ENCODE measurements around the gene GDPD3.

DNA sequence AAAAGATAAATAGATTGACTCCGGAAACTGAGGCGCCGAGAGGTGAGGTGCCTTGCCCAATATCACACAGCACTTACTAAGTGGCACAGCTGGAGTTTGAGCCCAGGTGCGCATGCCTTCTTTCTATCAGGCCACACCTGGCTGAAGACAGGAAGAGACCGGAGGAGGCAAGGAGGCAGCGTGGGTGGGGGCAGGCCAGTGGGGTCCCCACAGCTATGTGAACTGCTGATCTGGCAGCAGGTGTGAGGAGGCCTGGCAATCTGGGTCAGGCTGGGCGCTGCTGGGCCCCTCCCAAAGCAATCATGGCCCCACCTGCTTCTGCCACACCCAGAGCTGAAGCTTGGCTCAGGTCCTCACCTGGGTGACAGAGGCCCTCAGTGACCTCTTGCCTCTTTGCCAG lies 1.9 kb upstream of the GDPD3 start:
- TF ChIP-seq, protein P1, sequence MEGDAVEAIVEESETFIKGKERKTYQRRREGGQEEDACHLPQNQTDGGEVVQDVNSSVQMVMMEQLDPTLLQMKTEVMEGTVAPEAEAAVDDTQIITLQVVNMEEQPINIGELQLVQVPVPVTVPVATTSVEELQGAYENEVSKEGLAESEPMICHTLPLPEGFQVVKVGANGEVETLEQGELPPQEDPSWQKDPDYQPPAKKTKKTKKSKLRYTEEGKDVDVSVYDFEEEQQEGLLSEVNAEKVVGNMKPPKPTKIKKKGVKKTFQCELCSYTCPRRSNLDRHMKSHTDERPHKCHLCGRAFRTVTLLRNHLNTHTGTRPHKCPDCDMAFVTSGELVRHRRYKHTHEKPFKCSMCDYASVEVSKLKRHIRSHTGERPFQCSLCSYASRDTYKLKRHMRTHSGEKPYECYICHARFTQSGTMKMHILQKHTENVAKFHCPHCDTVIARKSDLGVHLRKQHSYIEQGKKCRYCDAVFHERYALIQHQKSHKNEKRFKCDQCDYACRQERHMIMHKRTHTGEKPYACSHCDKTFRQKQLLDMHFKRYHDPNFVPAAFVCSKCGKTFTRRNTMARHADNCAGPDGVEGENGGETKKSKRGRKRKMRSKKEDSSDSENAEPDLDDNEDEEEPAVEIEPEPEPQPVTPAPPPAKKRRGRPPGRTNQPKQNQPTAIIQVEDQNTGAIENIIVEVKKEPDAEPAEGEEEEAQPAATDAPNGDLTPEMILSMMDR (IDR thresholded peaks at IDR 0.05; ENCODE audit: low read depth, low read length, poor library complexity, severe bottlenecking): no peak
- TF ChIP-seq EZH2phosphoT487 (IDR thresholded peaks at IDR 0.05; ENCODE audit: borderline replicate concordance, low read length): no peak
